Renal cortex interstitium (tissue), 11 donors: ENCODE results near the gene SLC7A11. TPM values are rescaled to one million over a fixed set of nuclear protein-coding genes. Genes with fewer than 3 reads are reported as not detected.

Experiments used
- DNase-seq, 11 donors: peaks; one replicate each; pipeline ENCODE4 v3.0.0-alpha.2; 2013; ENCODE audit warnings: low read depth in 9 of 11, low spot score in 4 of 11; ENCODE audit errors: extremely low read depth in 1 of 11
- polyA plus RNA-seq, 3 donors: library from polyadenylated mRNA; unstranded; fragments of 120-200 nt; gene quantifications; one replicate each; pipeline ENCODE4 v1.2.1, GENCODE V29; 2013; ENCODE audit not compliant: insufficient read length in 3 of 3

The SLC7A11 gene
- polyA plus RNA-seq, 3 donors, result 1.9 to 2.3 (median 2.0) TPM

DNA sequence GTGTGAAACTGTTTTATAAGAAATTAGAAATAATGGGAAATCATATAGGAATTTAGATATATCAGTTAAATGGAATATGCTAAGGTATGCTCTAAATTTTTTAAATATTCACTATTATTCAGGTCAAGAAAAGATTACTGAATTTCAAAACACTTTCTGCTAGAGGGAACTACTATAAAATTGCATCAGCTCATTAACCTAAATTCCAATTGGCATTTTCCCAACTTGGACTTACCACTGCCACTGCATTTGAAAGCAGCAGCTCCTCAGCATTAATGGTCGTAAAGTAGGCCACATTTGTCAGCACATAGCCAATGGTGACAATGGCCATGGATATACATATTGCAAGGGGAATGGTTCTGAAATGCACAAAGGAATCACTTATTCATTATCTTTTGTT, 57.3 kb downstream of the SLC7A11 start:
- DNase-seq, result no peak

DNA sequence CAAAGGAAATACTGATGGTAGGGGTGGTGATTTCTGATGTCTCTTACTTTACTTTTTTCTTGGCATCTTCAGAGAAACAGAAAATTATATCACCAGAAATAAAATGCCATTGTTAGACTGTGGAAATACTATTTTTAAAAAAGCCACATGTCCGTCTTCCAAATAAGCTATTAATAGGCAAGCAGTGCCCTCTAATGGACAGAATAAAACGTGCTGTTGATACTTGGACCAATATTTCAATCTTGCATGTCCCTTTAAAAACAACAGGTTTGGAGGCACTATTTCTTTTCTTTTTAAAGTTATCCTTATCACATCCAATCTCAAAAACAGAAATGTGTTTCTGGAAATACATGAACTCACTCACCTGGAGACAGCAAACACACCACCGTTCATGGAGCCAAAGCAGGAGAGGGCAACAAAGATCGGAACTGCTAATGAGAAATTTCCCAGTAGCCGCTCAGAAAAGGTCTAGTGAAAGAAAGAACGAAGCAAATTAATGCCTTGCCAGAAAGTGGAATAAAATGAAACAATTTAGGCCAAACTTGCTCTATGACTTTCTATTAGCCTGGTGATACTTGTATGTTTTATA, 59.2 kb downstream of the SLC7A11 start:
- peak in 7 of 11 donors; percentile 43 to 64 (median 50) for DNase-seq

DNA sequence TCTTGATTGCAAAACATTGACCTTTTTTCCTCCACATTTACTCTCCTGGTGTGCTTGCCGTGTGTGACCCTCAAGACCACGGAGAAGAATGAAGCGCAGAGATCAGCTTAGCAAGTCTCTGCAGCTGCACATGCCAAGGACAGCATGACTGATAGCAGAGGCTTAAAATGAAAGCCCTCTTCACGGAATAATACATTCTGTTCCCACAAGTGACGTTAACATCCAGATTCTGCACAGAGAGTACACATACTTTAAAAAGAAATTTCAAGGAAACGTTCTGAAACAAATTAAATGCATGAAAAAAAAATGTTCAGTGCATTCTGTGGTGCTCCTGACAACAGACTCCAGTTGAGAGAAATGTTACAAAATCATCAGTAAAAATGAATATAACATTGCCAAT, 60.9 kb downstream of the SLC7A11 start:
- no peak for DNase-seq

DNA sequence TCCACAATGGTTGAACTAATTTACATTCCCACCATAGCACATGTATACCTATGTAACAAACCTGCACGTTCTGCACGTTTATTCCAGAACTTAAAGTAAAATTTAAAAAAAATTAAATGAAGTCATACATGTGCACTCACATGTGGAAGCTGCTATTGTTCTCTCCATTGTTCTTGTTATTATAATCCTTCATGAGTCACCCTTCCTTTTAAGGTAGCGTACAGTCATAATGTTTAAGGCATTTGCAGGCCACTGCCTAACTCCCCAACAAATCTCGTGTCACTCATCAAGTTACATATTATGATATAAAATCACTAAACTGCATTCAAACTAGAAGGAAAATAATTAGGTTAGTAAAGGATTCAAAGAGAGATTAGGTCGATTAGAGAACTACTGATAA, 63.6 kb downstream of the SLC7A11 start:
- DNase-seq, result no peak

DNA sequence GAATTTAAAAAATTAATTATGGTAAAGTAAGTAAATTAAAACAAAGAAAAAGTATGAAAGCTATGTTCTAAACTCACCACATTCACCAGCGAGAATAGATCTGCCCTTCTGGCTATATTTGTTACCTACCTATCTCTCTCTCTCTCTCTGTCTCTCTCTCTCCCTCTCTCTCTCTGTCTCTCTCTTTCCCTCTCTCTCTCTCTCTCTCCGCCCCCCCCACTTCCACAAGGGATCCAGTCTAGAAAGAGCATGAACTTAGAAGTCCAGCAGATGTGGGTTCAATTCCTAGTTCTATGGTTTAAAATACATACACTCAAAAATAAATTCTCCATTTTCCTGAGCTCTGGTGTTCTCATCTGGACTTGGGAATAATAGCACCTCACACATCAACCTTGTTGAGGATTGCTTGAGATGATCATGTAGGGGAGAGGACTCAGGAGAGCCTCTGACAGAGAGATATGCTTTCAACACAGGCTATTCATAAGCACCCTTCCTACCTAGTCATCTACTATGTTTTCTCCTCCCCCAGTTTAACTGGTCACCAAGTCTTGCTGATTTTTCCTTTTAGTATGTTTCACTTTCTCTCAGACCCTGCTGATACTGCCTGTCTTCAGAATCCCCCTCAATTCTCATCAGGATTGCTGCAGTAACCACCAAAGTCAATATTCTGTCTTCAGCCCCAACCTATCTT, 64.7 kb downstream of the SLC7A11 start:
- no peak for DNase-seq

DNA sequence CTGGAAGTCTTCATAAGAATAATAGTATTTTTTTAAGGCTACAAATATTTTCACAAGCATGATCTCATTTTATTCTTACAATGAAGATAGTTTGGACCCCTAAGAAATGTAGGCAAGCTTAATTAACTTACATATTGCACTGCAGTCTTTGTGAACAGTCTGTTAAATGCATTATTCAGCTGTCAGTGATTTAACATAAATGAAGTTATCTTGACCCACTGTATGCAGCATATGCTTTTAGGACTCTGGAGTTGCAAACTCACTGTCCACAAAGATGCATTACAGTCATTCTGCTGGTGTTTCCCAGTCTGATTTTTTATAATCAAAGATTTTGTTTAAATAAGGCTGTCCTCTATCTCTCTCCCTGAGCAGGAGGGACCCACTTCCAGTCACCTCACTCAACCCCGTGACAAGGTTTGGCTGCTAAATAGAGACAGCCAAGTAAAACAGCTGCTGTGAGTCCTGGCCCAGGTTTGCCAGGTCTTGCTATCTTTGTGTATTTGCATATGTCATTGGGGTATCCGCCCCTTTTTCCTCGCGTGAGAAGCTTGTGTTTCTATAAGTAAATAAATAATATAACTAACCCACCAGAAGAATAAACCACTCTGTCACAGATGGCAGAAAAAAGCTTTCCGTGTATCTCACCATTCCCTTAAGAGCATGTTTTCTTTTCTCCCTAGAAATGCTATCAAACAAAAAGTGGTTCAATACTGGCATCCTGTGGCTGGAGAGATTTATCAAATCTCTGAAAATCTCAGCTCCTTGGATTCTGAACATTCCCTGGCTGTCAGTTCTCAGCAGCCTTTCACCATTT, 67.0 kb downstream of the SLC7A11 start:
- DNase-seq, result peak in 4 of 11 donors; percentile 28 to 39 (median 36)

DNA sequence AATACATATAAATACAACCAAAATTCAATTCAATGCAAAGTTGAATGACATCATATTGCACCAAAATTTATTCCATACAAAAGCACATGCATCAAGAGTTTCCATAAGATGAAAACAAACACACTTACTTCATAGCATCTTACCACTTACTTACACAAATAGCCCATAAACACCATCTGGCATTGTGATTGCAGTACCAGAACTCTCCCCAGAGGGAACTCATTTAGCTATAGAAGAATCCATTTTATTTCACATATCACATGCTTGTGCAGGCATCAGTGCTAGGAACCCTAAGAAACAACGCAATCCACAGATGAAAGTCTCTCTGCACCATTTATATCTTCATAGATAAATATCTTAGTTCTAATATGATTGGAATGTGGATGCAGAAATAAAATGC, 77.9 kb downstream of the SLC7A11 start:
- no peak for DNase-seq

DNA sequence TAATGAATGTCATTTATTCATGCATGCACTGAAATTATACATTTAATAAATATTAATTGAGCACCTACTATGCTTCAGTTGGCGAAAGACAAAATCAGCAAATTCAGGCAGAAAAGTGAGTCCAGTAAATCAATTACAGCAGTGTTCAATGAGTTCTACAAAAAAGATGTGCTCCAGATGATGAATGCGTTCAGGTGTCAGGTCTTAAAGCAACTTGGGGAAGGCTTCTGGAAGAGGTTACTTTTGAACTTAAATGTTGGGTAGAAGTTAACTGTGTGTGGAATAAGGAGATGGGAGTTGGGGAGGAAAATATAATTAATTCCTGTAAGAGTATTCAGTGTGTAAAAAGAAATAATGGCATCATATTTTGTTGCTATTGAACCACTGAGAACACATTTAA, 79.0 kb downstream of the SLC7A11 start:
- DNase-seq, result no peak

DNA sequence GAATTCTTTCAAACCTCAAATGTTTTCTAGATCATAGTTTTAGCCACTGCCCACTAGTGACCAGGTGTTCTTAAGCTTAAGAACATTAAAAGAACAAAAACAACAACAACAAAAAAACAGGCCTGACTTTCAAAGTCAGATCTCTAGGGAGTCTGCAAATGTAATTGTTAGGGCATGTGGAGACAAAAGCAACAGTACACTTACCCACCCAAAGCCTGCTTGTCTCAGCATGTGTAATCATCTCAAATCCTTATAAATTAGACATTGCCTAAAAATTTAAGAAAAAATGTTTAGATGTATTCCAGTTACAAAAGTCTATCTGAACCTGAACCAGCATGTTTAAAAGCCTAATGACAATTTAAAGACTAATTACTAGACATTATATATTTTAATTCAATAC, 79.9 kb downstream of the SLC7A11 start:
- DNase-seq, result no peak

DNA sequence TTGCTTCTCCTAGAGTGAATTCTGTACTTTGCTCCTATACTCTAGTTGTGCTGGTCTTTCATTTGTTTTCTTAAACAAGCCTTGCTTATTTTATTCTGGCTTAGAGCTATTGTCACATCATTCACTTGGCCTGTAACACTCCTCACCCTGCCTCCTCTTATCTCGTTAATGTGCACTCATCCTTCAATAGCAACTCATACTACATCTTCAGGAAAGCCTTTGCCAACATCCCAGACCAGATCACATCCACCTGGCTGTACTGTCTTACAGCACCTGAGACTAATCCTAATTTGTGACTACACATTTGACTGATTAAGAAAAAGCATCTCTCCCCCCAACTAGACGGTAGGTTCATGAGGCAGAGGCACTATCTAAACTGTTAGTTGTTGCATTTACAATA, 80.8 kb downstream of the SLC7A11 start:
- DNase-seq, result no peak

DNA sequence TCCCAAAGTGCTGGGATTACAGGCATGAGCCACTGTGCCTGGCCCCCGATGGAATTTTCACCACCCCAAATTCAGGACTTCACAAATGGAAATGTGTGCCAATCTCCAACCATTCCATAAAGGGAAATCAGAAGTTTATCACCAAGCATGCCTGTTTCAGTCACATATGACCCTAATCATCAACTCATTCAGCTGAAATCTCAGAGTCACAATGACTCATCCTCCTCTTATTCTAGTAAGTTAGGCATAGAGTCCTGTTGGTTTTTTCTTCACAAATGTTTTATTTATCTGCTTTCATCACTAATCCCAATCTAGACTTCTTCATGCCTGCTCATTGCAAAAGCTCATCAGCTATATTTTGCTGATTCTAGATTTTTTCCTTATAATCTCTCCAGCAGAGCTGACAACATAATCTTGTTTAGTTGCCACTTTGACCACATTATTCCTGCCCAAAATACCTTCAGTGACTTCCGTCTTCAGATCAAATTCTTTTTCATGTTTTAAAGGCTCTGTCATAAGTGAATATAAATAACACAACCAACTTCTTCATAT, 83.3 kb downstream of the SLC7A11 start:
- no peak for DNase-seq

DNA sequence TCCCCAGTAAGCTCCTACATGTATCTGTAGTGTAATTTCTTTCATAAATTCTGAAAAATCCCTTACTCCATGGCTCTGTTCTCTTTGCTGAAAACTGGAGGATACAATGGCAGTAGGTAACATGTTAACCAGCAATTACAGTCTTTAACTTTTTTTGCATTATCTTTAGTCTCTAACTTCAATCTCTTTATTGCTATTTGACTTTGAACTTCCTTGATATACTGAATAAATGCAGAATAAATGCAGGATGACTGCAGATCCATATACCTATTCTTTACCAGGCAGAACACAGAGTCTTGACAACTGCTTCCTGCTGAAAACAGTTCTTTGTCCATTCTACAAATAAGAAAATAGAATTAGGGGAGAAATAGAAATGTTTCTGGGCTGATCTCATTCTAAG, 101.3 kb downstream of the SLC7A11 start:
- no peak for DNase-seq

DNA sequence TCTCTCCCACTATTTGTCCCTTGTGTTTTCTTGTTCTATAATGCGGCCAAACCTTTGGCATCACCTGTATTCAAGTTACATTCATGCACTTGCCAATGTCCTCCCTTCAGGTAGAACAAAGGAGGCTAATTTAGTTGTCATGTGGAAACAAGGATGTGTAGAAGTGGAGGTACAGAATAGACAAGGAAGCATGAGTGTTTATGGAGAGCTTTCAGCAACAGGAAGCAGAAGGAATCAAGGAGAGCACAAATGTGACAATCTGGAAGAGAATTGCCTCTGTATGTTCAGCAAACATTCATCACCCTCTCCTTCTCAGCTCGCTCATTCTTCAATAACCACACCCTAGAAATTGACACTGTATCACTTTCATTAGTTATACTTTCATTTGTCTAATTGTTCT, 103.4 kb downstream of the SLC7A11 start:
- no peak for DNase-seq

DNA sequence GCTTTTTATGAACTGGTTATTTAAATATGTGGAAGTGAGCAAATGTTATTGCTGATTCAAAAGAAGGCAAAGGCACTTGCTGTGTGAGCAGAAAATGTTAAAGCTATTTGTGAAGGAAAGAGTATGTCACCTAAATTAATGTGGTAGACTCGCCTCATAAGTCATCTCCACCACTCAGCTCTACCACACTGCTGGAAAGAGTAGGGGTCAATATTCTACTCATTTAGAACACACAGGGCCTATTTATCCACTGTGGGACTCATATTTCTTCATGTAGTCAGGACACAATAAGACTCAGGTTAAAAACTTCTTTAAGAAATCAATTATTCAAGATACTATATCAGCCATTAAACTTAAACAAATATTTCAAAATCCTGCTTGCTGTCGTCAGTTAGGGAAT, 106.5 kb downstream of the SLC7A11 start:
- no peak for DNase-seq

DNA sequence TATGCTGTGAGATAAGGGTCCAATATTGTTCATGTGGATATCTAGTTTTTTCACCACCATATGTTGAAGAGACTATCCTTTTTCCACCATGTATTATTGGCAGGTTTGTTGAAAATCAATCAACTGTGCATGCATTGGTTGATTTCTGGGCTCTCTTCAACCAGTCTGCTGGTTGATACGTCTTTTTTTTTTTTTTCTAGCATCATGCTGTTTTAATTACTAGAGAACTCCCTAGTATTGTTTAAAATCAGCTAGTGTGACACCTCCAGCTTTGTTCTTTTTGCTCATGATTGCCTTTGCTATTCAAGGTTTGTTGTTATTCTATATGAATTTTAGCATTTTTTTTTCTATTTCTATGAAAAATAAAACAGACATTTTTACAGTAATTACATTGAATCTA, 123.9 kb downstream of the SLC7A11 start:
- DNase-seq, result no peak

DNA sequence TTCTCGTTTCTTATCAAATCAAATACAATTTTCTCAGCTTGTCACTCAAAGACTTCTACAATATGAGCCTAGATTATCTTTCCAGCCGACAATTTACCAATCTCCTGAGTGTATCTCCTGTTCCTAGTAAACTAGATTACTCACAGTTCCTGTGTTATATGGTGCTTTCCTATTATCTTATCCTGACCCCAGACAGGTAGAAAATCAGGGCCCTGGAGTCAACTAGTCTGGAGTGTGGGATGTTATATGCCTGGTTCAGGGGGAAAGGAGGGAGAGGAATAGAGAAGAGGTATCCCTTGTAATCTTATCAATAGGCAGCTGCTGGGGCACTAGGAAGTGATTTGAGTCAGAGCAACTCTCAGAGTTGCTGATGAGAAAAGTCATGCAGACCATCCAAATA, 127.1 kb downstream of the SLC7A11 start:
- no peak for DNase-seq

DNA sequence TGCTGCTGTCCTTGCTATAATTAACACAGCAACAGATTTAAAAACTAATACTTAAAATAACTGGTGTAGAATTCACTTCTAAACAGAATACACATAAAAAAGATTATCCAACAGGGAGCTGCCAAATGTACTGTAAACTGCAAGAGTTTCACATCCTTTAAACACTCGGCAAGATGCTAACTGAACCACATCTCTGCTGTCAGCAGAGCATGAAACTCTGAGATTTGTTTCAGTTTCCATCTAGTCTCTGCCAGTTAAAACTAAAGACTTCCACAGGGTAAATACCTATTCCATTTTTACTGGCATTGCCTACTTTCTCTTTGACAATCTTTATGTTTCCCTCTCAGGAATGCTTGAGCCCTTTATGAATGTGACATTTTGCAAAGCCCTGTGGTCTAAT, 127.7 kb downstream of the SLC7A11 start:
- DNase-seq, result no peak
